ENCODE results near the gene FXN.
A peak's percentile ranks its signal among the peaks of the same experiment; 100 is the strongest.

Gene FXN

DNA sequence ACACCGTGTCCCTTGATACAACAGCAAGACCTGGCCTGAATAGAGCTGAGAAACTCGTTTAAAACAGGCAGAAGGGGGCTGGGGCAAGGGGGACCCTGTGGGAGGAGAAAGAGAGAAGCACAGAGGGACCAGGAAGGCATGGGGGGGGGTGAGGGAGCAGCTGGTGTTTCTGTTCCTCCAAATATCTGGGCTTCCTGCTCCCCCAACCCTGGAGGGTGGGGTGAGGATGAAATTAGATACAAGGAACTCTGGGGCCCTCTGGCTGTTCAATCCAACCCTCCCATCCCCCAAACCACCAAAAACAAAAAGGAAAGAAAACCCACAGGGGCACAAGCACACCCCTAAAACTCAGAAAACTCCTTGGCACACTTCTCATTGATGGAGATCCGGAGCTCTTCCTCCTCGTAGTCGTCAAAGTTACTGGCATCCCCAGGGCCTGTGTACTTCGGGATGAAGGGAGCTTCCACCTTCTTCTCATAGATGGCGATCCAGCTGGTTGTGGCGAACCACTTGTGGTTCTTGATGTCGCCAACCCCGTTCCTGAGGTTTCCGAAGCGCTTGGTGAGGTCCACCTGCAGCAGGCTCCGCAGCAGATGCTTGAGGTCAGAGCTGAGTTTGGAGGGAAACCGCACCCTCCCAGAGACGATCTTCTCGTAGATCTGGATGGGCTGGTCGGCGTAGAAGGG lies 22.7 kb upstream of the FXN start:
- Histone ChIP-seq H3K9me3 (no peaks in the 10 kb centered on the region), H3K36me3 (replicated peaks) (no peaks in the 10 kb centered on the region), H3K4me3 (no peak overlapping the region), H3K4me1 (no peaks in the 10 kb centered on the region), H3K27me3 (ENCODE audit: low read depth) (peaks cover 8% of the 10 kb centered on the region; the same call in 1 of the 2 replicates)
- DNase-seq (ENCODE audit: low spot score in 2 of 2) = no peak
- in situ Hi-C loops (cut with MboI; ENCODE audit: low sequenced_read_pairs) = no loop called here

DNA sequence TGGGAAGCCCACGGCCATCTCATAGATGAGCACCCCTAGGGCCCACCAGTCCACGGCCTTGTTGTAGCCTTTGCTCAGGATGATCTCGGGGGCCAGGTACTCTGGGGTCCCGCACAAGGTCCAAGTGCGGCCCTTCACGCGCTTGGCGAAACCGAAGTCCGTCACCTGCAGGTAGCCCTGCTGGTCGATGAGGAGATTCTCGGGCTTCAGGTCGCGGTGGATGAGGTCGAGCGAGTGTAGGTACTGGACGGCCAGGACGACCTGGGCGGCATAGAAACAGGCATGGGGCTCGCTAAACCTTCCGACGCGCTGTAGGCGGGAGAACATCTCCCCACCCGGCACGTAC lies 22.2 kb upstream of the FXN start:
- Histone ChIP-seq H3K27me3 (ENCODE audit: low read depth) (peaks cover 3% of the 10 kb centered on the region; the same call in 1 of the 2 replicates), H3K4me3 (no peak overlapping the region), H3K4me1 (no peaks in the 10 kb centered on the region), H3K9me3 (no peaks in the 10 kb centered on the region), H3K36me3 (replicated peaks) (no peaks in the 10 kb centered on the region)
- no peak for DNase-seq (ENCODE audit: low spot score in 2 of 2)
- in situ Hi-C loops (cut with MboI; ENCODE audit: low sequenced_read_pairs) = no loop called here

DNA sequence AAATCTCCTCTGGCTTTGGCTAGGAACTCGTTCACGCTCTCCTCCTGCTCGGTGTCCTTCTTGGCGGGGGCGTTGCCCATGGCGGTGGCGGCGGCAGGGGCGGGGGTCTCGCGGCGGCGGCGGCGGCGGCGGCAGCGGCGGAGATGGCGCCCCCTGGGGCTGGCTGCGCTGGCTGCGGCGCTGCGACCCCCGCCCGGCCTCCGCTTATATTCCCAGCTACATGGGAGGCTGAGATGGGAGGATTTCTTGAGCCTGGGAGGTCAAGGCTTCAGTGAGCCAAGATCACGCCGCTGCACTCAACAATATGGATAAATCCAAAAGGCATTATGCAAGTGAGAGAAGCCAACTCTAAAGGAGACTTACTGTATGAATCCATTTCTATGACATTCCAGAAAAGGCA lies 21.5 kb upstream of the FXN start, which contains the start of gene PRKACG:
Gene PRKACG, minus strand, starts transcription at position 101 of the 400 bp plus-strand sequence. Its CDS starts 21 bp downstream, at position 80.
- in situ Hi-C loops (cut with MboI; ENCODE audit: low sequenced_read_pairs) = no loop called here
- Histone ChIP-seq H3K9me3 (no peaks in the 10 kb centered on the region), H3K36me3 (replicated peaks) (no peaks in the 10 kb centered on the region), H3K27me3 (ENCODE audit: low read depth) (no peaks in the 10 kb centered on the region), H3K4me1 (no peaks in the 10 kb centered on the region), H3K4me3 (no peak within 1 kb of the TSS)
- DNase-seq (ENCODE audit: low spot score in 2 of 2) = no peak

GRCh38 chr9:69016191-69017096 lies 19.1 kb upstream of the FXN start:
- Histone ChIP-seq H3K4me3 (no peak overlapping the region), H3K9me3 (no peaks in the 10 kb centered on the region), H3K27me3 (ENCODE audit: low read depth) (no peaks in the 10 kb centered on the region), H3K36me3 (replicated peaks) (no peaks in the 10 kb centered on the region), H3K4me1 (no peaks in the 10 kb centered on the region)
- in situ Hi-C loops (cut with MboI; ENCODE audit: low sequenced_read_pairs) = no loop called here
- no peak for DNase-seq (ENCODE audit: low spot score in 2 of 2)

- Histone ChIP-seq H3K4me1 (no peaks in the 10 kb centered on the region), H3K36me3 (replicated peaks) (no peaks in the 10 kb centered on the region), H3K9me3 (no peaks in the 10 kb centered on the region), H3K4me3 (no peak overlapping the region), H3K27me3 (ENCODE audit: low read depth) (no peaks in the 10 kb centered on the region; the same call in 1 of the 2 replicates)
- no peak for DNase-seq (ENCODE audit: low spot score in 2 of 2)
- in situ Hi-C loops (cut with MboI; ENCODE audit: low sequenced_read_pairs) = no loop called here
These were observed 16.8 kb upstream of the FXN start for GRCh38 chr9:69018737-69019136.

DNA sequence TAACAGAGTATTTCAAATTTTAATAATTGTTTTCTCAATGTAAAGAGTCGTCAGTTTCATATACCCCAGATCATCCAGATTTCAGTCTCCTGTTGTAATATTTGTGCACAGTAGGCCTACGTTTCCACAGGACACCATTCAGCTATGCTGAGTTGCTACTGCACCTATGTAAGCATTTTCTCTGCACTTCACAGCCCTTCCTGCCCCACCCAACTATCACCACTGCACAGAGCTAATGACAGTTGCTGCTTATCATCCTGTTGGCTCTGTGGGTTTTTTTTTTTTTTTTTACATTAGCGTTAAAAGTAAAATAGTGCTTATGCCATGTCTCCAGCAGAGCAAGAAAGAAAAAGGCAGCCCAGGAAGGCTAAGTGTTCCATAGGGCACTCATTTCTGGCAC lies 15.7 kb upstream of the FXN start:
- Histone ChIP-seq H3K36me3 (replicated peaks) (no peaks in the 10 kb centered on the region), H3K4me1 (no peaks in the 10 kb centered on the region), H3K27me3 (ENCODE audit: low read depth) (no peaks in the 10 kb centered on the region; the same call in 1 of the 2 replicates), H3K9me3 (no peaks in the 10 kb centered on the region), H3K4me3 (no peak overlapping the region)
- no peak for DNase-seq (ENCODE audit: low spot score in 2 of 2)
- in situ Hi-C loops (cut with MboI; ENCODE audit: low sequenced_read_pairs) = no loop called here

GRCh38 chr9:69020301-69021145 lies 15.0 kb upstream of the FXN start:
- H3K36me3 ChIP-seq (replicated peaks) = no peaks in the 10 kb centered on the region
- DNase-seq (ENCODE audit: low spot score in 2 of 2) = no peak
- H3K9me3 ChIP-seq = no peaks in the 10 kb centered on the region
- H3K4me1 ChIP-seq = no peaks in the 10 kb centered on the region
- no peak overlapping the region for H3K4me3 ChIP-seq
- in situ Hi-C loops (cut with MboI; ENCODE audit: low sequenced_read_pairs) = no loop called here
- H3K27me3 ChIP-seq (ENCODE audit: low read depth) = no peaks in the 10 kb centered on the region; the same call in 1 of the 2 replicates

DNA sequence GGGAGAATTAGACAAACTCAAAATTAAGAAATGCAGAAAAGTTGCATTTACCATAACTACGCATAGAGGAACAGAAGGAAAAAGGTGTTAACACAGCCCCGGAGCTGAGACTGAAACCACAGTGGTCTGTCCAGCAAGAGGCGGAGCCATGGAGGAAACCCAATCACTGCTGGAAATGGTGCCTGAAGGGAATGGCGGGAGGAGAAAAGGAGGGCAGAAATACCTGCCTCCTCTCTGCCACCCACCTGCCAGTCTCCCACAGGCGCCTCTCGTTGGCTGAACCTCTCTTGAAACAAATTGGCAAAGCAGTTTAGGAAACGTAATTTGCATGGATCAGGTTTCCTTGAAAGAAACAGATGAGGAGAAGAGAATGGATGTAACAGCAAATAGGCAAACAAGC lies 11.9 kb upstream of the FXN start:
- in situ Hi-C loops (cut with MboI; ENCODE audit: low sequenced_read_pairs) = no loop called here
- no peaks in the 10 kb centered on the region for H3K9me3 ChIP-seq
- DNase-seq (ENCODE audit: low spot score in 2 of 2) = no peak
- no peaks in the 10 kb centered on the region for H3K36me3 ChIP-seq (replicated peaks)
- H3K4me1 ChIP-seq = no peaks in the 10 kb centered on the region
- H3K4me3 ChIP-seq = no peak overlapping the region
- no peaks in the 10 kb centered on the region; the same call in 1 of the 2 replicates for H3K27me3 ChIP-seq (ENCODE audit: low read depth)

DNA sequence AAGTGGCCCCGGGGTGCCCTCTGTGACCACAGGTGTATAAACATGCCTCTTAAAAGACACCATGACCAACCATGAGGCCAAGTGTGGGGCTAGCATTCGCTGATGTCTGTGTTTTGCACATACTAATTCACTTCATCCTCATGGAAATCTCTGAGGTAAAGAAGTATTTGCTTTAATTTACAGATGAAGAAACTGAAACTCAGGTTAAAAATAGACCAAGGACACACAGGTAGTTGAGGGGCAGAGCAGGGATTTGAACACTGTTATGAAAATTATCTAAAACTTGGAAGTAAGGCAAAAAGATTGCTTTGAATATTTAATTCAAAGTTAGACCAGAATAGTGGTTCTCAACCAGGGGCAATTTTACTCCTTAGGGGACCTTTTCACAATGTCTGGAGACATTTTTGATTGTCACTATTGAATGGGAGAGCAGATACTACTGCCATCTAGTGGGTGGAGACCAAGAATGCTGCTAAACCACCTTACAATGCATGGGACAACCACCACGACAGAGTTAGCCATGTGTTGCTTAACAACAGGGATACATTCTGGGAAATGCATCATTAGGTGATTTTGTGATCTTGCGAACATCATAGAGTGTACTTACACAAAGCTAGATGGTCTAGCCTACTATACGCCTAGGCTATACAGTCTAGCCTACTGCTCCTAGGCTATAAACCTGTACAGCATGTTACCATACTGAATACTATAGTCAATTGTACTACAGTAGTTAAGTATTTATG lies 8.0 kb upstream of the FXN start:
- H3K27me3 ChIP-seq (ENCODE audit: low read depth) = no peaks in the 10 kb centered on the region; the same call in 1 of the 2 replicates
- in situ Hi-C loops (cut with MboI; ENCODE audit: low sequenced_read_pairs) = no loop called here
- H3K4me3 ChIP-seq = no peak overlapping the region
- peak; percentile 48 to 68 for DNase-seq (ENCODE audit: low spot score in 2 of 2)
- peaks cover 3% of the 10 kb centered on the region; the same call in 1 of the 2 replicates for H3K9me3 ChIP-seq
- no peaks in the 10 kb centered on the region for H3K4me1 ChIP-seq
- H3K36me3 ChIP-seq (replicated peaks) = no peaks in the 10 kb centered on the region

GRCh38 chr9:69028754-69029153 lies 6.8 kb upstream of the FXN start:
- in situ Hi-C loops (cut with MboI; ENCODE audit: low sequenced_read_pairs) = no loop called here
- Histone ChIP-seq H3K9me3 (peaks cover 3% of the 10 kb centered on the region; the same call in 1 of the 2 replicates), H3K4me1 (no peaks in the 10 kb centered on the region), H3K4me3 (no peak overlapping the region), H3K27me3 (ENCODE audit: low read depth) (no peaks in the 10 kb centered on the region), H3K36me3 (replicated peaks) (no peaks in the 10 kb centered on the region)
- DNase-seq (ENCODE audit: low spot score in 2 of 2) = no peak

GRCh38 chr9:69029535-69029934 lies 6.0 kb upstream of the FXN start:
- Histone ChIP-seq H3K4me1 (no peaks in the 10 kb centered on the region), H3K9me3 (peaks cover 3% of the 10 kb centered on the region; the same call in 1 of the 2 replicates), H3K36me3 (replicated peaks) (no peaks in the 10 kb centered on the region), H3K27me3 (ENCODE audit: low read depth) (no peaks in the 10 kb centered on the region), H3K4me3 (no peak overlapping the region)
- in situ Hi-C loops (cut with MboI; ENCODE audit: low sequenced_read_pairs) = no loop called here
- DNase-seq (ENCODE audit: low spot score in 2 of 2) = no peak

- in situ Hi-C loops (cut with MboI; ENCODE audit: low sequenced_read_pairs) = no loop called here
- peaks cover 3% of the 10 kb centered on the region; the same call in 1 of the 2 replicates for H3K9me3 ChIP-seq
- no peak for DNase-seq (ENCODE audit: low spot score in 2 of 2)
These were observed 4.5 kb upstream of the FXN start for GRCh38 chr9:69030851-69031645.

More at GRCh38 chr9:69030851-69031645, 4.5 kb upstream of the FXN start:
- no peaks in the 10 kb centered on the region for H3K27me3 ChIP-seq (ENCODE audit: low read depth)
- H3K4me3 ChIP-seq = no peak overlapping the region
- no peaks in the 10 kb centered on the region for H3K4me1 ChIP-seq
- no peaks in the 10 kb centered on the region for H3K36me3 ChIP-seq (replicated peaks)

All from HAP-1 (cell line).